ENCODE data around the gene CHCT1. TPM values are rescaled to one million over a fixed set of nuclear protein-coding genes. Genes with fewer than 3 reads are reported as not detected.
"Not testable (repeated sequence)": the region's sequence is repeated elsewhere in the genome, so short reads cannot be mapped to it uniquely, and the experiment has no call there.

Gene CHCT1
- total RNA-seq, 1 donor from 2014 or later: not detected

DNA sequence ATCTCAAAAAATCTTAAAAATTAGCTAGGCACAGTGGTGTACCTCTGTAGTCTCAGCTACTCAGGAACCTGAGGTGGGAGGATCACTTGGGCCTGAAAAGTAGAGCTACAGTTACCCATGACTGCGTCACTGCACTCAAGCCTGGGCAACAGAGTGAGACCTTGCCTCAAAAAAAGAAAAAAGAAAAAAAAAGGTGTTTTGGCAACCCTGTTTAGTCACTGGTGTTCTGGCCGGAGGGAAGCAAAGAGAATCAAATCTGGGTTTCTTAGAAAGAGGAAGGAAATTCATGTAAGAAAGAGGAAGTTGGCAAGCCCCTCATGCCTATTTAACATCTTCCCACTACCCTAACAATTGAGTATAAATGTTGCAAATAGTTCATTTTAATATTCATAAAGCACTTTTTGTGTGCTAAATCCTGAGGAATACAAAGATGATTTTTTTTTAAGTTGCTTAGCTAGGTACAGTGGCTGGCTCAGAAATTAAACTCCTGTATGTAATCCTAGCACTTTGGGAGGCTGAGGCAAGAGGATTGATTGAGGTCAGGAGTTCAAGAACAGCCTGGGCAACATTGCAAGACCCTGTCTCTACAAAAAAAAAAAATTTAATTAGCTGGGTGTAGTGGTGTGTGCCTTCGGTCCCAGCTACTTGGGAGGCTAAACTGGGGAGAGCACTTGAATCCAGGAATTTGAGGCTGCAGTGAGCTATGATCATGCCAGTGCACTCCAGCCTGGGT is 23.9 kb upstream of the CHCT1 start:
- no peak for DNase-seq (ENCODE audit: low spot score)

DNA sequence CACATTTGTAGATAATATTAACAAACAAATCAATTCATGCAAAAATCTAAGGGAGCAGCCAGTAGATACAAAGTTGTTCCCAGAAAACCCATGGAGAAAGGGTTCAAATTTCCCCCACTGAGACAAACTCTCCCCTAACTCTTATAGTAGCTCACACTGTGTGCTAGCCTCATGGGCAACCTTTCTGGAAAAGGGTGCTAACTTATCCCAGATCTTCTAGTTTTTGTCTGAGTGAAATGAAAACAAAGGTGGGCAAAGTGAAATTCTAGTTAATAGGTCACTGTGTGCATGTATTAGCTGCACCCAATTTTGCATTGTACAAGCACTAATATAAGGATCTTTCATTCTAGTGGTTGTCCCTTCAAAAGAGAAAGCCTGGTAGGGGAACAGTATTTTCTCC is 20.5 kb upstream of the CHCT1 start:
- DNase-seq (ENCODE audit: low spot score): no peak

DNA sequence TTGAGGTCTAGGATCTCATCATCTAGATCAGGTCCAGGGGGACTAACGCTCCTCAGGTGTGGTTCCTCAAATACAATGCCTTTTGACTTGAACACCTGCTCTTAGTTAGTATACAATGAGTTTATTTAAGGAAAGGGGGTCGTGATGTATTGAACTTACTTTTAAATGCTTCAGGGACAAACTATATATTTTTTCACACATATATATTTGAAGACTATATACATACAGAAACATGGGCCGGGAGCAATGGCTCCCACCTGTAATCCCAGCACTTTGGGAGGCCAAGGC is 18.8 kb upstream of the CHCT1 start:
- no peak for DNase-seq (ENCODE audit: low spot score)

DNA sequence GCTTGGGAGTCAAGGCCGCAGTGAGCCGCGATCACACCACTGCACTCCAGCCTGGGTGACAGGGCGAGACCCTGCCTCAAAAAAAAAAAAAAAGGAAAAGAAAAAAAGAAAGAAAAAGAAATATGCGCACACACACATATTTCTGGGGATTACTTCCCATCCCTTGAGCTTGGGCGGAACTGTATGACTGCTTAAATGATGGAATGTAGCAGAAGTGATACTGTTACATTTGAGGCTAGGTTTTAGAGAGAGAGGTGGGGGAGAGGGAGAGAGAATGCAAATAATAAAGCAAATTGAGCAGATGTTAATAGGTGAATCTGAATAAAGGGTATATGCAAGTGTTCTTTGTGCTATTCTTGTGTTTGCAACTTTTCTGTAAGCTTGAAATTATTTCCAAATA is 18.3 kb upstream of the CHCT1 start:
- DNase-seq (ENCODE audit: low spot score): no peak

DNA sequence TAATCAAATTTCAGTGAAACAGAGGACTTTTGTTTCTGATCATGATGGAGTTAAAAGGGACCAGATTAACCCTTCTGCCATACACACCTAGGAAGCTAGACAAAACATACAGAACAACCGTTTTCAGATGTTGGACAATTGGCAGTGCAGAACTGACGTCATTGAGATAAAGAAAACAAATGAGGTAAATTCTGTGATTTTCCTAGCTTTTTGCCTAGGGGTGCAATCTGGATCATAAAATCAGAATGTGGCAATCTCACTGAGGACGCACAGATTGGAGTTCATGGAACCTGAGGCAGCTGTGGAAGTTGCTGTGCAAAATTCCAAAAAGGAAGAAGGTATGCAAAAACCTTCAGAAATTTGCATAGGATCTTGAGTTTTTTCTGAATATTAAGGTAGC is 15.4 kb upstream of the CHCT1 start:
- DNase-seq (ENCODE audit: low spot score): no peak

DNA sequence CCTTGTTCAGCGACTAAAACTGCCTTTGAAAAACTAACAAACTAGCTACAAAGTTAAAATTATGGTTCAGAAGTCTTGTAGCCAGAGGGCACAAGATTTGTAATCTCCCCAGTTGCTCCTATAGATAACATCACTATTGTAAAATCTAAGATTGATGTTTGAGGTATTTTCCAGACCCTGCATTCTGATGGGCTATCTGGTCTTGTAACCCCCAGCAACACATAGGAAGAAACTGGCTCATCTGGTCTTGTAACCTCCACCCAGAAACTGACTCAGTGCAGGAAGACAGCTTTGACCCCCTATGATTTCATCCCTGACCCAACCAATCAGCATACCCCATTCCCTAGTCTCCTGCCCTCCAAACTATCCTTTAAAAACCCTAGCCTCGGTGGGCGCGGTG is 12.3 kb upstream of the CHCT1 start:
- DNase-seq (ENCODE audit: low spot score): no peak

DNA sequence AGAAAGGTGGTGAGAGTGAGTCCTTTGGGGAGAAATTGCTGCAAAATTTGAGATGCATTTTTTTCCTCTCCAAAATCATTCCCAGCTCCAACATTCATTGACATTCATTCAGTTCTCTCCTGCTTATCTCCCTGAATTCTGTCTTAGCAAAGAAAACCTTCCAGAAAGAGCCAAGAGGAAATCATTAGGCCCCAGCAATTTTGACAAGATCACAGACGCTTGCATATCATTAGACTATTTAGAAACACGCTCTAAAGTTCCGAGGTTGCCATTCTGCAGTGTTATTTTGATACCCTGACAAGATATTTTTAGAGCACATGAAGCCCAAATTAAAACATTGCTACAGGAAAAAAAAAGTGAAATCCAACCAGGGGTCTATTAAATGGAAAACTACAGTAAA is 9.6 kb upstream of the CHCT1 start:
- no peak for DNase-seq (ENCODE audit: low spot score)

DNA sequence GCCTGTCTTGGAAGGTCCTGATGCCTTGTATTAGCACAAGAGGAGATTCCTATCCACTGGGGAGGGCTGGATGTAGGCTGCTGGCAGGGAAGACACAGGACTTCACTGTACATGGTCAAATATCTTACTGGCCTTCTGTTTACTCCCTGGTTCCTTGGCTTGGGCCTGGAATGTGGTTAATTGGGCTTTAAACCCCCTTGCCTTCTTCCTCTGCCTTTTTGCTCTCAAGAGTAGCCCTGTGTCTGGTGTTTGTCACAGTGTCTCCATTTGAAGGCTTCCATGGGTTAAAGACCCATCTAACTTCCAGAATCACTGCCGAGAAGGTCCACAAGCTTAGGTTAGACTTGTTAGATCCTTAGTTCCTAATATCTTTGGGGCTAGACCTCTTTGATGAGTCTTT is 7.1 kb upstream of the CHCT1 start:
- DNase-seq (ENCODE audit: low spot score): no peak

DNA sequence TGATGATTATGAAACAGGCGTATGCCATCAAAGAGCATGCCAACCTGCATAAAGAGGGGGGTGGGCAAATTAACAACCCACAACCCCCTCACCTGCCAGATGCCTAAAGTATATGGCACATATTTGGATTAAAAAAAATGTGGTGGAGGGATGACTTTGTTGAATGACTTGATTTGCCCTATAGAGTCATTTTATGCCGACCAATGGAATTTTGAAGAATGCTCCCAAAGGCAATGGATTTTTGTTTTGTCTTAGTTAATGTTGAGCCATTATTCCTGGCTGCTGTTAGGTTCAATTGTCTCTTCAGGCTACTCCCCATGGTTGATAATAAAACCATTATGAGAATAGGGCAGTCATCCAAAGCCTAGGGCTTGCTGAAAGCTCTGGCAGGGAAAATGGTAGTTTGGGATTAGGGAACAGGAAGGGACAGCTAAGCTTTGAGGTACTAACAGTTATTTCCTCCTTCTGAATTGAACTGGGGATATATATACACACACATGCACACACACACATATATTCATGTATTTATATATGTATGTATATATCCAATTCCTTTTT is 5.8 kb upstream of the CHCT1 start:
- DNase-seq (ENCODE audit: low spot score): no peak

DNA sequence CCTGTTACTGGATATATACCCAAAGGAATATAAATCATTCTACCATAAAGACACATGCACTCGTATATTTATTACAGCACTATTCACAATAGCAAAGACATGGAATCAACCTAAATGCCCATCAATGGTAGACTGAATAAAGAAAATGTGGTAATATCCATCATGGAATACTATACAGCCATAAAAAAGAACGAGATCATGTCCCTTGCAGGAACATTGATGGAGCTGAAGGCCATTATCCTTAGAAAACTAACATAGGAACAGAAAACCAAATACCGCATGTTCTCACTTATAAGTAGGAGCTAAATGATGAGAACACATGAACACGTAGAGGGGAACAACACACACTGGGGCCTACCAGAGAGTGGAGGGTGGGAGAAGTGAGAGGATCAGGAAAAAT is 3.3 kb upstream of the CHCT1 start:
- DNase-seq (ENCODE audit: low spot score): not testable (repeated sequence)

DNA sequence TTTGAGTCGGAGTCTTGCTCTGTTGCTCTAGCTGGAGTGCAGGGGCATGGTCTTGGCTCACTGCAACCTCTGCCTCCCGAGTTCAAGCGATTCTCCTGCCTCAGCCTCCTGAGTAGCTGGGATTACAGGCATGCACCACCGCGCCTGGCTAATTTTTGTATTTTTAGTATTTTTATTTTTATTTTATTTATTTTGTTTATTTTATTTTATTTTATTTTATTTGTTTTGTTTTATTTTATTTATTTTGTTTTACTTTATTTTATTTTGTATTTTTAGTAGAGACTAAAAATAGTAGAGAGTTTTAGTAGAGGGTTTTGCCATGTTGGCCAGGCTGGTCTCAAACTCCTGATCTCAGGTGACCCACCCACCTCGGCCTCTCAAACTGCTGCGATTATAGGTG is 2.4 kb upstream of the CHCT1 start:
- DNase-seq (ENCODE audit: low spot score): not testable (repeated sequence)

DNA sequence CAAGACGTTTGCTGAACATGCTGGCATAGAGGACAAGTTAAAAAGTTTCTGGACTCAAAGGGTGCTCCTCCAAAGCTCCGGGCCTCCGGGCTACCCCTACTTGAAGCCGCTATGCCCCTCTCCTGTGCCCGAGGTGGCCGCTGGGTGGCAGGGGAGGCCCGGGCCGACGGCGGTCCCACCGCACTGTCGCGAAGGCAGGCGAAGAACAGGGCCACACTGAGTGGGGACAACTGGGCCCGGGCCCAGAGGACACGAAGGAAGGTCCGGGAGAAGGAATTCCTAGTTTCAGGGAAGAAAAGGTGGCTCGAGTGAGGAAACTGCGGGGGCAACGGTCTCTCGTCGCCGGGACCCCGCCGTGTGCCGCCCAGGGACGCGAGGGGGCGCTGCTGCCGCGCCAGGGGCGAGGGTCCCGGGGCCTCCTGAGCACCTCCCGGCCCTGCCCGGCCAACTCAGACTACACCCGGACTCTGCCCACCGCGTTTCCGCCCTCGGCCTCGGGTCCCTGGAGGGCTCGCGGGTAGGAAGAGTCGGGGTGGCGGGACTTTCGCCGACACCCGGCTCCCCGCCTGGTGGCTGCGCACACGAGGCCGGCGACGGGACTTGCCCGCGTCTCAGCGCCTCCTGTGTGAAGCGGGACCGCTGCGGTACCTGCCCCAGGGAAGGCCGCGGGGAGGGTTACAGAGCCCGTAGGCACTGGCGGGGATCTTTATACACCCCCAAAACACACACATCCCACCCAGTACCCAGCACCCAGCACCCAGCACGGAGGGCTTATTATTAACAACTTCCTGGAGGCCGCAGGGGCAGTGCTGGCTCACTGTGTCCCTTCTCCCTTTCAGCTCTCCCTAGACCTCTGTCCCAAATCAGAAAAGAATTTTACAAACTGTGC is 772 bp upstream of the CHCT1 start:
- peak; percentile 73 for DNase-seq (ENCODE audit: low spot score)

DNA sequence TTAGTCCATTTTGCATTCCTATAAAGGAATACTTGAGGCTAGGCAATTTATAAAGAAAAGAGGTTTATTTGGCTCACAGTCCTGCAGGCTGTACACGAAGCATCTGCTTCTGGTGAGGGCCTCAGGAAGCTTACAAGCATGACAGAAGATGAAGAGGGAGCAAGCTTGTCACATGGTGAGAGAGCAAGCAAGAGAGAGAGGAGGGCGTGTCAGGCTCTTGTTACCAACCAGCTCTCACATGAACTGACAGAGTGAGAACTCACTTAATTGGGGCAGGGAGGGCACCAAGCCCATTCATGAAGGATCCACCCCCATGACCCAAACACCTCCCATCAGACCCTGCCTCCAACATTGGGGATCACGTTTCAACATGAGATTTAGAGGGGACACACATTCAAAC is 1.6 kb downstream of the CHCT1 start:
- DNase-seq (ENCODE audit: low spot score): no peak

DNA sequence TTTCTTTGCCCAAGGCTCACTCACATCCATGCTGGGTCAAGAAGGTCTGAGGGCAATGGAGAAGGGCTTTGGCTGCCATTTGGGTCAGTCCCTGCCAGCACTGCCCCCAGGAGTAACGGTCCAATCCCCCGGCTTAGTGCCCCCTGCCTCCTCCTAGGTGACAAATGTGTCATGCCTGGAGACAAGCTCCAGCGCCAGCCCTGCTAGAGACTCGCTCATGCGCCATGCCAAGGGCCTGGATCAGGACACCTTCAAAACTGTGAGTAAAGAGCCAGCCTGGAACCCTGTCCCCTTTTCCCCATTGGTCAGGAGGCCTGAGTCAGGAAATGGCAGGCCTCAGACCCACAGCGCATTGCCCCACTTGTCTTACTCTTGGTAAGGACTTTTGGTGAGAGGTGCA is 3.3 kb downstream of the CHCT1 start:
- no peak for DNase-seq (ENCODE audit: low spot score)

DNA sequence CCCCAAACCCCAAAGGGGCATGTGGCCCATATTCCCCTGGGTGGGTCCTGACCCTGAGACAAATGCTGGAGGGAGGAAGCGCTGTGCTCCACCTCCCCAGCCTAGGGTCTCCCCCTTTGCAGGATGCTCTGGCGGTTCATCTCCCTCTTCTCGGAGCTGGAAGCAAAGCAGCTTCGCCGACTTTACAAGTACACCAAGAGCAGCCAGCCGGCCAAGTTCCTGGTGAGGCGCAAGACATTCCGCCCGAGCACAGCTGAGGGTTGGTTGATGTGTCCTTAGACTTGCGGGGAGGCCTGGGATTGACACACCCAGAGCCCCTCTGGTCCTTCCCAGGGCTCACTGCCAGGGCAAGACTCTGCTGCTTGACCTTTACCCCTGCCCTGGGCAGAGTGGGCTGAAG is 4.3 kb downstream of the CHCT1 start:
- no peak for DNase-seq (ENCODE audit: low spot score)

DNA sequence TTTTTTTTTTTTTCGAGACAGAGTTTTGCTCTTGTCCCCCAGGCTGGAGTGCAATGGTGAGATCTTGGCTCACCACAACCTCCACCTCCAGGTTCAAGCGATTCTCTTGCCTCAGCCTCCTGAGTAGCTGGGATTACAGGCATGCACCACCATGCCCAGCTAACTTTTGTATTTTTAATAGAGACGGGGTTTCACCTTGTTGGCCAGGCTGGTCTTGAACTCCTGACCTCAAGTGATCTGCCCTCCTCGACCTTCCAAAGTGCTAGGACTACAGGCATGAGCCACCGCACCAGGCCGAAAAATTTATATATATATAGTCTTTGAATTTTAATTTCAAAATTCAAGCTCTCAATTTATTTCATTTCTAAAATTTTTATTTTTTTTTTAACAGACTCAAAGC is 6.2 kb downstream of the CHCT1 start:
- not testable (repeated sequence) for DNase-seq (ENCODE audit: low spot score)

DNA sequence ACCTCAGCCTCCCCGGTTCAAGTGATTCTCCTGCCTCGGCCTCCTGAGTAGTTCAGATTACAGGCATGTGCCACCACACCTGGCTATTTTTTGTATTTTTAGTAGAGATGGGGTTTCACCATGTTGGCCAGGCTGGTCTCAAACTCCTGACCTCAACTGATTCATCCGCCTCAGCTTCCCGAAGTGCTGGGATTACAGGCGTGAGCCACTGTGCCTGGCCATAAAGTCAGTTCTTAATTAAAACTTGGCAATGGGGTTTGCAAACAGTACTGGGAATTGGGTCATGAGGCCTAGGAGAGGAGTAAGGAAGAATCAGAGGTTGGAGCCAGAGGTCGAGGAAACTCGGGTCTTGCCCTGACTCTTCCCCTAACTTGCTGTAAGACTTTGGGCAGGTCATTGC is 8.3 kb downstream of the CHCT1 start:
- DNase-seq (ENCODE audit: low spot score): not testable (repeated sequence)

DNA sequence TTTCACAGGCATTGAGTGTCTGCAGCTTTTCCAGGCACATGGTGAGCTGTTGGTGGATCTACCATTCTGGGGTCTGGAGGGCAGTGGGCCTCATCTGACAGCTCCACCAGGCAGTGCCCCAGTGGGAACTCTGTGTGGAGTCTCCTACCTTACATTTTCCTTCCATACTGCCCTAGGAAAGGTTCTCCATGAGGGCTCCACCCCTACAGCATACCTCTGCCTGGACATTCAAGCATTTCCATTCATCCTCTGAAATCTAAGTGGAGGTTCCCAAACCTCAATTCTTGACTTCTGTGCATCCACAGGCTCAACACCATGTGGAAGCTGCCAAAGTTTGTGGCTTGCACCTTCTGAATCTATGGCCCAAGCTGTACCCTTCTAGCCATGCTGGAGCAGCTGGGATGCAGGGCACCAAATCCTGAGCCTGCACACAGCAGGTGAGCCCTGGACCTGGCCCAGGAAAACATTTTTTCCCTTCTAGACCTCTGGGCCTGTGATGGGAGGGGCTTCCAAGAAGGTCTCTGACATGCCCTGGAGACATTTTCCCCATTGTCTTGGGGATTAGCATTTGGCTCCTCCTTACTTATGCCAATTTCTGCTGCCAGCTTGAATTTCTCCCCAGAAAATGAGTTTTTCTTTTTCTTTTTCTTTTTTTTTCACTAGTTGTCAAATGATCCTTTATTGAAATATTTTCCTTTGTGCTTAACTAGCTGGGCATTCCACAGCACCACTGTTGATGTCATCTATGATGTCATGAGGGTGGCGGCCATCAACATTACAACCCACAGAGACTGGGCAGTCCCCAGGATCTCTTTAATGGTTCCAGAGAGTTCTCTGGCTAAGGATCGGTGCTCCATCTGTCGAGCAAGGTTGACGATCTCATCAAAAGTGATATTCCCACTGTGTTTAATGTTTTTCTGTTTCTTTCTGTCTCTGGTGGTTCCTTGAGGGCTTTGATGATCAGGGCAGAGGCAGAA is 11.0 kb downstream of the CHCT1 start:
- DNase-seq (ENCODE audit: low spot score): not testable (repeated sequence)

DNA sequence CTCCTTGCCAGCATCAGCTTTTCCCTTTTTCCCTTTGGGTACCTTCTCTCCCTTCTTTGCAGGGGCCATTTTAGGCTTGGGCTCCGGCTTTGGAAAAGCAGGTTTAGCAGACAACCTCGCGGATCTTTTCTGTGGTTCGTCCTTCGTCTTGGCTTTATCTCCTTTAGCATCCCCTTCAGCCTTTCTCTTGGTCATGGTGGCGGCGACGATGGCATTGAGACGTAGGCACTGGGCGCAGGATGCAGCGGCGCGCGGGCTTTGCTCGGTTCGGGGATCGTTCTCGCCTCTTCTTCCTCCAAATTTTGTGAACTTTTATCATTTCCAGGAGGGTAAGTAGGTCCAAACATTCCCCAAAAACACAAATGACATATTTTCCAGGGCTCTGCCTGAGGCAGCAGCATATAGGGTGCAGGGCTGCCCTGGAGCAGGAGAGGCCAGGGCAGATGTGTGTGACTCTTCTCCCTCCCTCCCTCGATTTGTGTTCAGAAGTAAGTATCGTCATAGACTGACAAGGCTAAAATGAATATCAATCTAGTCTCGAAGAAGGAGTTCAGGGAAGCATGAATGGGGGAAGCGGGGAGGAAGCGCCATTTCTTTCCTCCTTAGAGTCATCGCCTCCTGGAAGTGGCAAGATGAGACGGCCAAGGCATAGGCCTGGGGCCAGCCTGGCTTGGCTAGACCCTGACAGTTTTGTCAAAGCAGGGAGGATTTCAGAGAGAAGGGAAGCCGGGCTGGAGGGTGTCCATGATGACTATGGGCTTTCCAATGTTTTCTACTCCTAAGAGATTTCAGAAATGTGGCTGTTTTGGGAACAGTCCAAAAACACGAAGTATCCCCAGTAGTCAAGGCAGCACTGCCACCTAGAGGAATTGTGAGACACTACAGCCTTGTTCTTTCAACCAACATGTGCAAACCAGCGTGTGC is 13.2 kb downstream of the CHCT1 start:
- peak; percentile 81 for DNase-seq (ENCODE audit: low spot score)

DNA sequence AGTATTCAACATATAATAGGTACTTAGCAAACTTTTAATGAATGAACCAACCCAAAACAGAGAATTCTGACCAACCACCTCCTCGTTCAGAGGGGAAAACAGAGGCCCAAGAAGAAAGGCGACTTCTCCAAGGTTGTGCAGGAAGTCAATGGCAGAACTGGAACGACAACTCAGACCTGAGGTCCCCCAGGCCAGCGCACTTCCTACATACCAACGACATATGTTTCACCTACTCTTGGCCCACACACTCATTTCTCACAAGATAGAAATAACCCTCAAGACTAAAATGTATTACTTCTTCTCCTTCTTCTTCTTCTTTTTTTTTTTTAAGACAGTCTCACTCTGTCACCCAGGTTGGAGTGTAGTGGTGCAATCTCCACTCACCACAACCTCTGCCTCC is 14.4 kb downstream of the CHCT1 start:
- no peak for DNase-seq (ENCODE audit: low spot score)

DNA sequence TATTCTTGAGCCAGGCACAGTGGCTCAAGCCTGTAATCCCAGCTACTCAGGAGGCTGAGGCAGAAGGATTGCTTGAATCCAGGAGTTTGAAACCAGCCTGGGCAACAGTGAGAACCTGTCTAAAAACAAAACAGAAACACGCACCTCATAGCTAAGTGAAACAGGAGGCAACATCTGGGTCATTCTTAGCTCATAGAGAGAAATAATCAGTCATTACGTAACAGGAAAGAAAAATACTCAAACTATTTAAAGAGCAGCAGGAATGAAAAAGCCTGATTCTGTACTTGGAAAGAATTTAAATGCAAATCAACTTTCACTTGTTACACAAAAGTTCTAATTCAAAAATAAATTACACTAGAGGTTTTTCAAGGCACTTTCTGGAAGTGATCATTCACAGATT is 17.2 kb downstream of the CHCT1 start:
- no peak for DNase-seq (ENCODE audit: low spot score)

All from ureter (tissue), 1 donor.